DMS53 (cell line): ENCODE results near the gene MIB1.
"Not testable (repeated sequence)": the region's sequence is repeated elsewhere in the genome, so short reads cannot be mapped to it uniquely, and the experiment has no call there.

Experiments used
- DNase-seq: peaks from one replicate; lab custom pipeline; 2025; lab: John Stamatoyannopoulos, UW

MIB1 gene

GRCh38 chr18:21743166-21743832 lies 2.7 kb downstream of the MIB1 start:
- DNase-seq: no peak

GRCh38 chr18:21745231-21745630 lies 4.6 kb downstream of the MIB1 start:
- DNase-seq: no peak

GRCh38 chr18:21747268-21747667 lies 6.7 kb downstream of the MIB1 start:
- DNase-seq: no peak

- no peak for DNase-seq
These were observed 7.4 kb downstream of the MIB1 start for GRCh38 chr18:21747764-21748693.

DNA sequence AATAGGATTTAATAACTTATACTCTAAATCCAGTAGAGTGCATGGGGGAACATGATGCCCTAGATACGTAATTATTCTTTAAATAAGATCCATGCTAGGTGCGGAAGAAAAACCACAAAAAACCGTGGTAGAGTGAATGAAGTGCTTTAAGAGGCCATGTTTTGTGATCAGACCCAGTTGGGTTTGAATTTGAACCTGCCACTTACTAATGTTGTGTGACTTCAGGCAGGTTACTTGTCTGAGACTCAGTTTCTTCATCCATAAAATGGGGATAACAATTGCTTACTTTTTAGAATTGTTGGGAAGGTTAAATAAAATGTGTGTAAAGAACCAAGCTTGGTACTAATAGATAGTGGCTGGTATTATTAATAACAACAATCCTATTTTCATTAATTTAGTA lies 17.2 kb downstream of the MIB1 start:
- no peak for DNase-seq

- no peak for DNase-seq
These were observed 19.2 kb downstream of the MIB1 start for GRCh38 chr18:21759836-21760235.

DNA sequence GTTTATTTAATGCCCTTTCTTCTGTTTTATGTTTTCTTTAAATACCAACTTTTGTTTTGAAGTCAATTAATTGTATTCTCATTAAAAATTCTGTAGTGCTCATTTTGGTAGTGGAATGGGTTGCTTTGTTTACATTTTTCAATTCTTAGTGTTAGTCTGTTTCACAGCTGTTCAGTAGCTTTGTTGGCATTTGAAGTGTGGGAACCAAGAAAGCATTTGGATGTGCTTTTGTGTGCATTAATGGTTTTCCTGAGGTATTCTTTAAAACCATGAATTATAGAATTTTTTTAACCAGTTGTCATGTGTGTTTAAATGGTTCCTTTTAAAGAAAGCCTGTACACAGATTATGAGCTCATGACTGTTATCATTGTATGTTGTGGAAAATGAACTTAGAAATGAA lies 19.7 kb downstream of the MIB1 start:
- DNase-seq: no peak

- no peak for DNase-seq
These were observed 21.0 kb downstream of the MIB1 start for GRCh38 chr18:21761471-21762115.

DNA sequence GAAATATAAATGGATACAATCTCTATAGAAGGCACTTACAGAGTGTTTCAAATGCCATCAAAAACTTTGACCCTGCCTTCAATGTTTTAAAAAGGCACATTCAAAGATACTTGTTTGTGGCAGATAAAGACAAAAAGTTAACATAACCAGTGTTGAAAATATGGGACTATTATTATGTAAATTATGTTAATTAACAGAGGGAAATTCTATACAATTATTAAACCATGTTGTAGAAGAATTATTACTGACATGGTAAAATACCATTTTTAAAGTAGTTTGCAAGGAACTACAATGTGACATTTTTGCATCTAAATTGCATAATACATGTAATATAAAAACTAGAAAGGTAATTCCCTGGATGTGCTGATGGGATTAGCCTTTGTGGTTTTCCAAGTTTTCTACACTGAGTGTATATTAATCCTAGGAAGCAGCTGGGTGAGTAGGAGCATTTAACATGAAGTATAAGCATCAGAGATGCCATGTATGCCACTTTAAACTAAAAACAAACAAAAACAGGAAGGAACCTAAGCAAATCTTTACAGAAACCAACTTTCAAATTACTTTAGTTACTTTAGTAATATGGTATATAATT lies 21.7 kb downstream of the MIB1 start:
- peak; percentile 2 for DNase-seq

DNA sequence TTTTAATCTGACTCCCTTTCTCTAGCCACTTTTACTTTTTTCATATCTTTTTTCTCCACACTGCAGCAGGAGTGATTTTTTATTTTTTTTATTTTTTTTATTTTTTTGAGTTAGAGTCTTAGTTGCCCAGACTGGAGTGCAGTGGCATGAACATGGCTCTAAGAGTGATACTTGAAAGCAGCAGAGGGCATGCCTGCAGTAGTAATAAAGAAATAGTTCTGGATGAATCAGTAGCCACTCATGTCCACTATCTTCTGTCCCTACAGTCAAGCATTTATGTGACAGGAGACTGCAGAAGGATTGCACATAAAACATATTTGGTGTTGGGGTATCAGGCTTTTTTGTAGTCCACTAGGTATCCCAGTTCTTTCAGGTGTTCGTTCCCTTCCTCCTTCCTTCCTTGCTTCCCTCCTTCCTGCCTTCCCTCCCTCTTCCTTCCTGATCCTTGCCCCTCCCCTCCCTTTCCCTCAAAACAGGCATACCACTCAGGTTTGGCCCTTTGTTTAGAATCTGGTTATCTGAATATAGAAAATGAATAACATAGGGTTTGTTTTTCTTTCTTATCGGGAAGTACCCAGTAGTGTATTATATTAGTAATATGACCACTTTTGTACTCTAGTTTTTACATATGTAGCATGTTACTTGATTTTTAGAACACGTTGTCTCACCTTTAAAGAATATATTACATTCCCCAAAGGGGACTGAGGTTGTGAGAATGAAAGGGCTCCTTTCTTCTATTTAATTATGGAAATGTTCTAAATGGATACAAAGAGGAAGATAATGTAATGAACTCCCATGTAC lies 23.5 kb downstream of the MIB1 start:
- DNase-seq: no peak

- no peak for DNase-seq
These were observed 28.6 kb downstream of the MIB1 start for GRCh38 chr18:21769206-21769605.

- DNase-seq: no peak
These were observed 34.1 kb downstream of the MIB1 start for GRCh38 chr18:21774722-21775121.

DNA sequence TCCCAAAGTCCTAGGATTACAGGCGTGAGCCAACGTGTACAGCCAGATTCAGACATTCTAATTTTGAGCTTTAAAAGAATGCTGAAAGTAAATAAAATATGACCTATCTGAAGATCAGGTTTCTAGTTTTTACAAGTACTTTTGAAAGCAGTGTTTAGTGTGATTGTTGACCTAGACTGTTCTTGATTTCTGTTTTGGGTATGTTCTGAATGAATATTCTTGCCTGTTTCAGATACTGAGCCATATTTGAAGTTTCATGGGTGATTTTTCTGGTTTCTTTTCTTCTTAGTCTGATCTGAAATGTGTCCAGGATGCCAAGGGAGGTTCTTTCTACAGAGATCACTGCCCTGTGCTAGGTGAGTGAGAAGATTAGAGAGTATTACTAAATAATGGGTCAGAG lies 37.2 kb downstream of the MIB1 start:
- DNase-seq: no peak

GRCh38 chr18:21786526-21786925 lies 45.9 kb downstream of the MIB1 start:
- DNase-seq: no peak

DNA sequence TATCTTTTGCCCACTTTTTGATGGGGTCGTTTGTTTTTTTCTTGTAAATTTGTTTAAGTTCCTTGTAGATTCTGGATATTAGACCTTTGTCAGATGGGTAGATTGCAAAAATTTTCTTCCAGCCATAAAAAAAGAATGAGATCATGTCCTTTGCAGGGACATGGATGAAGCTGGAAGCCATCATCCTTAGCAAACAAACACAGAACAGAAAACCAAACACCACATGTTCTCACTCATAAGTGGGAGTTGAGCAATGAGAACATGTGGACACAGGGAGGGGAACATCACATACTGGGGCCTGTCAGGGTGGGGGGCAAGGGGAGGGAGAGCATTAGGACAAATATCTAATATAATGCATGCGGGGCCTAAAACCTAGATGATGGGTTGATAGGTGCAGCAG lies 55.5 kb downstream of the MIB1 start:
- not testable (repeated sequence) for DNase-seq

GRCh38 chr18:21798126-21798525 lies 57.5 kb downstream of the MIB1 start:
- DNase-seq: no peak

DNA sequence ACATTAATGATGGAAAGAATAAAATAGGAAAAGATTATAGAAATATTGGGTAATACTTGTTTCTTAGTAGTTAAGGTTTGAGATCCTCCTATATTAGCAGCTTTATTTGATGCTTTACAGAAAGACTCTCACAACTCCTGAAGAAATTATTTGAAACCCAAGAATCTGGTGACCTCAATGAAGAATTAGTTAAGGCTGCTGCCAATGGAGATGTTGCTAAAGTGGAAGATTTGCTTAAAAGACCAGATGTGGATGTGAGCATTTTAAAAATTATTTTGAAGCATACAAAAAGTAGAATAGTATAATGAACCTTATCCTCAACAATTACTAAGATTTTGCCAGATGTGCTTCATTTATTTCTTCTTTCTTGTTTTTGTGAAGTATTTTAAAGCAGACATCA lies 59.1 kb downstream of the MIB1 start:
- DNase-seq: no peak

GRCh38 chr18:21803495-21803894 lies 62.9 kb downstream of the MIB1 start:
- no peak for DNase-seq

GRCh38 chr18:21805771-21806366 lies 65.3 kb downstream of the MIB1 start:
- no peak for DNase-seq

DNA sequence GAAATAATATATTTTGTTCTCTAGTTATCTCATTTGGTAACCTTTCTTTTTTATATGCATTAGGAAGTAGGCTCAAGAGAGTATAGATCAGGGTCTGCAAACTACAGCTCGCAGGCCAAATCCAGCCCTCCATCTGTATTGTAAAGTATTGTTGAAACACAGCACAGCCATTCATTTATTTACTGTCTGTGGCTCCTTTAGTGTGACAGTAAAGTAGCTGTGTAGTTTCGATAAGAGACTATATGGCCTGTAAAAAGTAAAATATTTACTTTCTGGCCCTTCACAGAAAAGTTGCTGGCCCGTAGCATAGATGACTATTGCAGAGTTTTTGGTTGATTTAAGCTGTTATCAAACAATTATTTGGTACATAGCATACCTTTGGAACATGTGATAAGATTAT lies 67.6 kb downstream of the MIB1 start:
- no peak for DNase-seq

DNA sequence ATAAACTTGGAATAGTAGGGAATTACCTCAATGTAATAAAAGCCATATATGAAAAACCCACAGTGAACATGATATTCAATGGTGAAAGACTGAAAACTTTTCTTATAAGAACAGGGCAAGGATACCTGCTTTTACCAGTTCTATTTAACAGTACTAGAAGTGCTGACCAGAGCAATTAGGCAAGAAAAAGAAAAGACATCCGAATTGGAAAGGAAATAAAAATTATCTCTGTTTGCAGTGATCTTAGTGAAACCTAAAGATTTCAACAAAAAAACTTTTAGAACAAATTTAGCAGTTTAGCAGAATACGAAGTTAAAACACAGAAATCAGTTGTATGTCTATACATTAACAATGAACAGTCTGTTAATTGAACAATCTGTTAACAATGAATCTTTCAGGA lies 69.1 kb downstream of the MIB1 start:
- no peak for DNase-seq
